ENCODE measurements around the gene SCGB1D2.

The SCGB1D2 gene

GRCh38 chr11:62242021-62242420, at the start of gene SCGB1D2:
Gene SCGB1D2, plus strand, starts transcription at chr11:62242239. Its CDS starts 69 bp downstream, at chr11:62242308.
- TF ChIP-seq REST (IDR thresholded peaks at IDR 0.05; ENCODE audit: low read depth) (no peak; the same call in 1 of the 2 replicates), MAX (IDR thresholded peaks at IDR 0.05) (peak; percentile 77), TEAD4 (IDR thresholded peaks at IDR 0.05) (peak; percentile 75), ZBTB7A (IDR thresholded peaks at IDR 0.05; ENCODE audit: low read depth) (no peak), RAD21 (IDR thresholded peaks at IDR 0.05; ENCODE audit: low read depth) (peak; percentile 21; the same call in 1 of the 2 replicates), FOXM1 (IDR thresholded peaks at IDR 0.05; ENCODE audit: borderline replicate concordance, low read depth) (peak; percentile 51; the same call in 1 of the 2 replicates), CREB1 (IDR thresholded peaks at IDR 0.05; ENCODE audit: low read depth) (no peak), CEBPB (IDR thresholded peaks at IDR 0.05) (0 out of 2 replicates have a peak, but pooled peaks have one; percentile 53), YY1 (IDR thresholded peaks at IDR 0.05; ENCODE audit: low read depth) (peak; percentile 68), TAF1 (IDR thresholded peaks at IDR 0.05; ENCODE audit: low read depth) (no peak), USF1 (IDR thresholded peaks at IDR 0.05) (peak; percentile 62; the same call in 1 of the 2 replicates), EP300 (IDR thresholded peaks at IDR 0.05; ENCODE audit: borderline replicate concordance) (peak; percentile 95), EGR1 (IDR thresholded peaks at IDR 0.05) (no peak), NFIC (IDR thresholded peaks at IDR 0.05) (peak; percentile 99), TCF12 (IDR thresholded peaks at IDR 0.05; ENCODE audit: low read depth) (peak; percentile 93)

- TF ChIP-seq TEAD4 (IDR thresholded peaks at IDR 0.05) = peak; percentile 98
- no peak for TF ChIP-seq EGR1 (IDR thresholded peaks at IDR 0.05)
- TF ChIP-seq REST (IDR thresholded peaks at IDR 0.05; ENCODE audit: low read depth) = peak; percentile 93
Observed at GRCh38 chr11:62193952-62194351, 48.1 kb upstream of the SCGB1D2 start.

- no peak for TF ChIP-seq REST (IDR thresholded peaks at IDR 0.05; ENCODE audit: low read depth)
- TF ChIP-seq RAD21 (IDR thresholded peaks at IDR 0.05; ENCODE audit: low read depth) = no peak
Observed at GRCh38 chr11:62195945-62196344, 46.1 kb upstream of the SCGB1D2 start.

- no peak for TF ChIP-seq TCF12 (IDR thresholded peaks at IDR 0.05; ENCODE audit: low read depth)
- no peak for TF ChIP-seq ZBTB7A (IDR thresholded peaks at IDR 0.05; ENCODE audit: low read depth)
- peak; percentile 70; the same call in 1 of the 2 replicates for TF ChIP-seq NFIC (IDR thresholded peaks at IDR 0.05)
Observed at GRCh38 chr11:62201376-62201775, 40.7 kb upstream of the SCGB1D2 start.

GRCh38 chr11:62202910-62203309, 39.1 kb upstream of the SCGB1D2 start:
- TF ChIP-seq REST (IDR thresholded peaks at IDR 0.05; ENCODE audit: low read depth) (no peak), RAD21 (IDR thresholded peaks at IDR 0.05; ENCODE audit: low read depth) (no peak), CREB1 (IDR thresholded peaks at IDR 0.05; ENCODE audit: low read depth) (no peak), TAF1 (IDR thresholded peaks at IDR 0.05; ENCODE audit: low read depth) (no peak), CEBPB (IDR thresholded peaks at IDR 0.05) (no peak), TCF12 (IDR thresholded peaks at IDR 0.05; ENCODE audit: low read depth) (no peak), MAX (IDR thresholded peaks at IDR 0.05) (no peak), YY1 (IDR thresholded peaks at IDR 0.05; ENCODE audit: low read depth) (no peak), TEAD4 (IDR thresholded peaks at IDR 0.05) (no peak), FOXM1 (IDR thresholded peaks at IDR 0.05; ENCODE audit: borderline replicate concordance, low read depth) (no peak)
